ENCODE results near the gene OR4M1. TPM values are rescaled to one million over a fixed set of nuclear protein-coding genes. Genes with fewer than 3 reads are reported as not detected.

Gene OR4M1
- total RNA-seq, 1 donor from 2014 or later = not detected

Other genes starting within 250 kb of the OR4M1 start
- not detected in 2 replicates for gene OR11H2, start 59.6 kb upstream of the OR4M1 start, total RNA-seq
- gene OR4Q3, start 29.9 kb upstream of the OR4M1 start, total RNA-seq = not detected in 2 replicates
- gene OR4N2, start 30.3 kb downstream of the OR4M1 start, total RNA-seq = not detected in 2 replicates
- not detected in 2 replicates for gene OR4K2, start 101.6 kb downstream of the OR4M1 start, total RNA-seq
- not detected in 2 replicates for gene OR4K5, start 147.1 kb downstream of the OR4M1 start, total RNA-seq
- not detected in 2 replicates for gene OR4K1, start 157.4 kb downstream of the OR4M1 start, total RNA-seq
- not detected in 2 replicates for gene OR4K15, start 202.1 kb downstream of the OR4M1 start, total RNA-seq
- not detected in 2 replicates for gene OR4Q2, start 228.7 kb downstream of the OR4M1 start, total RNA-seq
- gene OR4K14, start 245.8 kb downstream of the OR4M1 start, total RNA-seq = not detected in 2 replicates